ENCODE measurements around the gene FUCA2. TPM values are rescaled to one million over a fixed set of nuclear protein-coding genes. Genes with fewer than 3 reads are reported as not detected.

Gene FUCA2
- 47.2 and 47.4 TPM in 2 replicates for total RNA-seq (2021; fragmentation: NEBNext Ultra II Directional; extraction: Animal tissue kit (Norgen Biotek cat#: 25700))
- polyA plus RNA-seq (2011; rRNA removed), result 14.3 and 24.2 TPM in 2 replicates
- polyA plus RNA-seq (2011; cell fraction: cytosol; rRNA removed), result 25.9 TPM
- polyA plus RNA-seq (2011; cell fraction: nucleus; rRNA removed), result 15.2 TPM
- polyA plus RNA-seq (2012, experiment 1 of 2), result 44.7 to 57.4 TPM (median 49.5 TPM) in 4 replicates
- 27.6 TPM for polyA plus RNA-seq (2012, experiment 2 of 2)
- polyA plus RNA-seq (2013, experiment 1 of 2), result 60.6 TPM
- polyA plus RNA-seq (2013, experiment 2 of 2), result 65.8 TPM
- 18.2 and 25.3 TPM in 2 replicates for polyA minus RNA-seq (2011; rRNA and poly(A)+ RNA removed)
- 14.5 TPM for polyA minus RNA-seq (2011; cell fraction: cytosol; rRNA and poly(A)+ RNA removed)
- polyA minus RNA-seq (2011; cell fraction: nucleus; rRNA and poly(A)+ RNA removed), result 15.7 TPM
- long read RNA-seq, experiment 1, transcript FUCA2-201 (7 exons, 2,356 nt), result major isoform, 34 of 68 reads
- long read RNA-seq, experiment 1, partial matches to known transcripts, result 26 of 68 reads
- long read RNA-seq, experiment 1, other reads (novel, unspliced or antisense), result 8 of 68 reads
- long read RNA-seq, experiment 2, transcript FUCA2-201 (7 exons, 2,356 nt), result major isoform, 7 of 51 reads
- long read RNA-seq, experiment 2, partial matches to known transcripts, result 39 of 51 reads
- long read RNA-seq, experiment 2, other reads (novel, unspliced or antisense), result 5 of 51 reads

- FAIRE-seq (no peak), DNase-seq (ENCODE audit: low read depth in 1 of 2, low spot score in 2 of 2) (peak; percentile 70 to 86)
- peak within 1 kb of the TSS; percentile 82; the same call in 1 of the 2 replicates for H2BK5ac ChIP-seq (ENCODE audit: low read depth, low read length)
- H4K91ac ChIP-seq (replicated peaks; ENCODE audit: insufficient read length, low read length), result peak within 1 kb of the TSS; percentile 93
- H3K14ac ChIP-seq (ENCODE audit: insufficient read length), result no peak within 1 kb of the TSS
- H3K23me2 ChIP-seq (ENCODE audit: low read depth, low read length), result peaks cover 8% of the 10 kb centered on the region
- H3K79me2 ChIP-seq (ENCODE audit: control insufficient read depth in 1 of 2, insufficient read depth in 2 of 2, low read length in 2 of 2), result peaks cover 0 to 19% of the 10 kb centered on the region in 2 experiments; a peak in 2 of 4 replicates
- H3K9me3 ChIP-seq (ENCODE audit: insufficient read depth in 2 of 2, low read depth in 1 of 2, low read length in 1 of 2), result no peaks in the 10 kb centered on the region
- 6% methylated on average over 52 of the region's 63 CpGs; no CpG with 5 or more reads in 1 of the 2 experiments for WGBS, 2 experiments (ENCODE audit: extremely low coverage in 1 of 2, insufficient coverage in 1 of 2, insufficient read length in 1 of 2, insufficient replicate concordance in 2 of 2, low coverage in 1 of 2, low lambda C conversion rate in 2 of 2, missing lambda C conversion rate in 1 of 2)
- no peak within 1 kb of the TSS for H2AK5ac ChIP-seq (ENCODE audit: low read depth, low read length)
- no peak within 1 kb of the TSS for H3K23ac ChIP-seq (ENCODE audit: insufficient read length)
- H2AFZ ChIP-seq (ENCODE audit: low read length), result peak within 1 kb of the TSS; percentile 80
- peak within 1 kb of the TSS; percentile 48 for H3K4ac ChIP-seq (replicated peaks; ENCODE audit: insufficient read length, low read depth, low read length)
- H3K18ac ChIP-seq (ENCODE audit: extremely low read depth, low read length), result peak within 1 kb of the TSS; percentile 97
- CTCF ChIA-PET (ENCODE audit: partially characterized antibody), result interaction anchor here (0.5 to 7.5 kb wide), 9 partner anchors 10 to 431 kb away, joined by 3 to 77 read pairs (median 6); no protein-coding TSS in a partner anchor
- POLR2A ChIA-PET (ENCODE audit: partially characterized antibody), result interaction anchor here (0.6 to 3.2 kb wide), 9 partner anchors 9 to 332 kb away, joined by 3 to 24 read pairs (median 6); partner anchors contain the start of genes ADAT2, LTV1 and PEX3
- H4K8ac ChIP-seq (ENCODE audit: extremely low read depth, insufficient read depth, low read length), result peak within 1 kb of the TSS; percentile 98
- no peaks in the 10 kb centered on the region; the same call in 1 of the 2 replicates for H3K79me1 ChIP-seq (ENCODE audit: low read depth, low read length)
- H3K27ac ChIP-seq (ENCODE audit: low read depth, low read length), result peak within 1 kb of the TSS; percentile 77
- H2BK12ac ChIP-seq (ENCODE audit: low read depth, low read length), result peak within 1 kb of the TSS; percentile 96
- H2BK15ac ChIP-seq (ENCODE audit: low read length), result peak within 1 kb of the TSS; percentile 83
- peak within 1 kb of the TSS; percentile 97 for H4K5ac ChIP-seq (ENCODE audit: insufficient read length, low read depth, low read length)
- H3K56ac ChIP-seq (replicated peaks; ENCODE audit: insufficient read length, low read depth, low read length), result peak within 1 kb of the TSS; percentile 84
- H3K9ac ChIP-seq (replicated peaks in 1 of 4; ENCODE audit: extremely low read depth in 1 of 4, low read depth in 3 of 4, low read length in 3 of 4), result peak within 1 kb of the TSS; percentile 71 to 90 (median 90)
- H2BK20ac ChIP-seq (ENCODE audit: low read length), result no peak within 1 kb of the TSS
- H3K4me2 ChIP-seq (ENCODE audit: insufficient read depth in 1 of 2, low read depth in 2 of 2, low read length in 2 of 2), result peak within 1 kb of the TSS; percentile 78 to 85
- peaks cover 0 to 9% (median 5%) of the 10 kb centered on the region in 4 experiments; a peak in 3 of 7 replicates for H3K27me3 ChIP-seq (replicated peaks in 1 of 4; ENCODE audit: control insufficient read depth in 3 of 4, extremely low read depth in 1 of 4, insufficient read depth in 3 of 4, low read length in 3 of 4)
- H3K36me3 ChIP-seq (ENCODE audit: control insufficient read depth in 2 of 4, insufficient read depth in 4 of 4, low read length in 3 of 4), result peaks cover 0 to 12% (median 6%) of the 10 kb centered on the region in 4 experiments; a peak in 4 of 8 replicates
- peaks cover 6 to 12% (median 10%) of the 10 kb centered on the region in 4 experiments for H3K4me1 ChIP-seq (replicated peaks in 1 of 4; ENCODE audit: control insufficient read depth in 3 of 4, insufficient read depth in 4 of 4, low read length in 3 of 4)
- H4K20me1 ChIP-seq (replicated peaks in 1 of 2; ENCODE audit: control insufficient read depth in 1 of 2, insufficient read depth in 2 of 2, low read length in 2 of 2), result peaks cover 0 to 2% of the 10 kb centered on the region in 2 experiments
- peak within 1 kb of the TSS; percentile 81 for H2BK120ac ChIP-seq (replicated peaks; ENCODE audit: low read depth, low read length)
- H3K4me3 ChIP-seq (ENCODE audit: extremely low read depth in 1 of 4, insufficient read depth in 2 of 4, low read depth in 3 of 4, low read length in 4 of 4), result peak within 1 kb of the TSS; percentile 49 to 80 (median 72)
- TF ChIP-seq POLR2AphosphoS5 (IDR thresholded peaks at IDR 0.05; ENCODE audit: low read depth, low read length) (peak; percentile 87), NANOG (IDR thresholded peaks at IDR 0.05; ENCODE audit: insufficient read depth, low read depth, low read length, poor library complexity, severe bottlenecking) (no peak), CREB1 (IDR thresholded peaks at IDR 0.05) (no peak), HDAC6 (IDR thresholded peaks at IDR 0.05; ENCODE audit: low read depth, low read length) (no peak), PHF8 (conservative IDR thresholded peaks at IDR 0.05; ENCODE audit: low read depth, low read length) (peak; percentile 98), SIRT6 (IDR thresholded peaks at IDR 0.05; ENCODE audit: low read length) (no peak), CEBPB (IDR thresholded peaks at IDR 0.05; ENCODE audit: low read depth, low read length) (no peak), GABPA (IDR thresholded peaks at IDR 0.05; ENCODE audit: borderline replicate concordance, insufficient read depth, low read length) (no peak)
These were observed at the start of gene FUCA2 for GRCh38 chr6:143510991-143511891. TSS of gene FUCA2 (minus strand) at chr6:143511720. CDS start at chr6:143511634, 86 bp downstream.

Measured in H1 (cell line).